Activated CD4-positive, CD25-positive, alpha-beta regulatory T cell (primary cell): Measurements from ENCODE around the gene KDM7A.

Experiments
- DNase-seq, 4 experiments: peaks; one replicate each; lab custom pipeline; 2025; lab: John Stamatoyannopoulos, UW

The KDM7A gene

GRCh38 chr7:140056431-140057142, 120.2 kb downstream of the KDM7A start:
- no peak for DNase-seq

GRCh38 chr7:140055833-140056232, 121.0 kb downstream of the KDM7A start:
- no peak for DNase-seq

GRCh38 chr7:140054751-140055150, 122.0 kb downstream of the KDM7A start:
- no peak for DNase-seq

GRCh38 chr7:140053812-140054539, 122.8 kb downstream of the KDM7A start:
- DNase-seq: no peak

GRCh38 chr7:140051820-140052219, 125.0 kb downstream of the KDM7A start:
- DNase-seq: no peak

- no peak for DNase-seq
Observed at GRCh38 chr7:140050100-140050499, 126.7 kb downstream of the KDM7A start.

- DNase-seq: no peak
Observed at GRCh38 chr7:140049339-140050024, 127.3 kb downstream of the KDM7A start.

GRCh38 chr7:140048989-140049338, 127.8 kb downstream of the KDM7A start:
- DNase-seq: no peak

GRCh38 chr7:140048138-140048537, 128.6 kb downstream of the KDM7A start:
- DNase-seq: no peak

GRCh38 chr7:140047197-140047596, 129.6 kb downstream of the KDM7A start:
- DNase-seq: no peak

- DNase-seq: no peak
Observed at GRCh38 chr7:140045697-140046096, 131.1 kb downstream of the KDM7A start.

GRCh38 chr7:140044251-140044650, 132.5 kb downstream of the KDM7A start:
- DNase-seq: no peak

GRCh38 chr7:140042386-140042670, 134.5 kb downstream of the KDM7A start:
- no peak for DNase-seq

- no peak for DNase-seq
Observed at GRCh38 chr7:140041659-140042385, 135.0 kb downstream of the KDM7A start.

GRCh38 chr7:140039896-140040295, 136.9 kb downstream of the KDM7A start:
- DNase-seq: no peak

- no peak for DNase-seq
Observed at GRCh38 chr7:140039066-140039465, 137.7 kb downstream of the KDM7A start.

GRCh38 chr7:140036224-140036962, 140.4 kb downstream of the KDM7A start:
- no peak for DNase-seq

- no peak for DNase-seq
Observed at GRCh38 chr7:140035400-140036223, 141.2 kb downstream of the KDM7A start.
